HepG2 (cell line): Measurements from ENCODE around the gene CMTM2. TPM values are rescaled to one million over a fixed set of nuclear protein-coding genes. Genes with fewer than 3 reads are reported as not detected.
A peak's percentile ranks its signal among the peaks of the same experiment; 100 is the strongest.

Experiments used
- ATM ChIP-seq: fragments of 450-650 bp; IDR thresholded peaks from 2 replicates; pipeline ENCODE4 v1.7.1; 2017; ENCODE audit warnings: mild to moderate bottlenecking, borderline replicate concordance
- CENPT ChIP-seq: sonication (generic); formaldehyde crosslinking; IDR thresholded peaks from 2 replicates; pipeline ENCODE4 v1.8.0; 2022; ENCODE audit warnings: low read depth, mild to moderate bottlenecking, moderate library complexity, missing genetic modification reagents
- ERF ChIP-seq: IDR thresholded peaks from 2 replicates; pipeline ENCODE4 v1.6.1; 2018; ENCODE audit warnings: missing biosample characterization, missing genetic modification reagents
- MAFG ChIP-seq: sonication (generic); formaldehyde crosslinking; IDR thresholded peaks from 2 replicates; pipeline ENCODE4 v1.5.1; 2020; ENCODE audit warnings: mild to moderate bottlenecking, missing genetic modification reagents
- SIX4 ChIP-seq: sonication (generic); formaldehyde crosslinking; IDR thresholded peaks from 2 replicates; pipeline ENCODE4 v1.4.0; 2020; ENCODE audit warnings: missing genetic modification reagents
- SMAD3 ChIP-seq: sonication (generic); formaldehyde crosslinking; IDR thresholded peaks from 2 replicates; pipeline ENCODE4 v1.4.0; 2020; ENCODE audit warnings: missing genetic modification reagents
- SOX6 ChIP-seq, 2 experiments: fragments of 450-650 bp in 1 of 2; sonication (generic) in 1 of 2; formaldehyde crosslinking in 1 of 2; IDR thresholded peaks; 2 replicates each; pipeline versions ENCODE4 v1.4.0 to v1.6.1; 2017 to 2020; ENCODE audit warnings: antibody characterized with exemption in 1 of 2, mild to moderate bottlenecking in 1 of 2, missing genetic modification reagents in 1 of 2
- STAG1 ChIP-seq: sonication (generic); formaldehyde crosslinking; IDR thresholded peaks from 2 replicates; pipeline ENCODE4 v1.4.0; 2020; ENCODE audit warnings: missing genetic modification reagents
- TGIF2 ChIP-seq: IDR thresholded peaks from 2 replicates; pipeline ENCODE4 v1.6.1; 2016; ENCODE audit warnings: control low read depth, missing compliant biosample characterization
- ZNF251 ChIP-seq: sonication (generic); formaldehyde crosslinking; IDR thresholded peaks from 2 replicates; pipeline ENCODE4 v1.9.0; 2021; ENCODE audit warnings: mild to moderate bottlenecking, missing genetic modification reagents
- ZNF30 ChIP-seq: sonication (generic); formaldehyde crosslinking; IDR thresholded peaks from 2 replicates; pipeline ENCODE4 v1.5.0; 2020; ENCODE audit warnings: mild to moderate bottlenecking, missing genetic modification reagents
- polyA plus RNA-seq, 8 experiments: library from polyadenylated mRNA; depleted of rRNA in 3 of 8; stranded (reverse) in 7 of 8; unstranded in 1 of 8; fragments of >200 nt; fragmentation: Illumina TruSeq in 4 of 8; extraction: Trizol in 4 of 8; gene quantifications; 2 replicates each; pipeline versions ENCODE4 v1.2.1 to v1.2.3, GENCODE V29; 2011 to 2016; ENCODE audit warnings: low read depth in 4 of 8, missing spikeins in 1 of 8, mixed read lengths in 1 of 8; ENCODE audit not compliant: insufficient read depth in 1 of 8
- total RNA-seq, 5 experiments: library from RNA; depleted of rRNA; stranded (reverse); fragments of >200 nt; fragmentation: Illumina TruSeq; extraction: Trizol; gene quantifications; 2 replicates each; pipeline ENCODE4 v1.2.3, GENCODE V29; 2016; ENCODE audit warnings: low read depth in 1 of 5
- TF ChIP-seq, protein P1 (sequence below): IDR thresholded peaks from 2 replicates; pipeline ENCODE4 v1.6.1; 2016; ENCODE audit warnings: low read depth, missing genetic modification reagents, missing compliant biosample characterization
- TF ChIP-seq, protein P2 (sequence below): IDR thresholded peaks from 2 replicates; pipeline ENCODE4 v1.6.1; 2016; ENCODE audit warnings: missing compliant biosample characterization, missing genetic modification reagents, borderline replicate concordance
- TF ChIP-seq, protein P3 (sequence below): sonication (generic); formaldehyde crosslinking; IDR thresholded peaks from 2 replicates; pipeline ENCODE4 v1.9.0; 2021; ENCODE audit warnings: missing genetic modification reagents, borderline replicate concordance
- TF ChIP-seq, protein P4 (sequence below): sonication (generic); formaldehyde crosslinking; IDR thresholded peaks from 2 replicates; pipeline ENCODE4 v1.5.1; 2020; ENCODE audit warnings: missing genetic modification reagents, mild to moderate bottlenecking, borderline replicate concordance
- TF ChIP-seq, protein P5 (sequence below): IDR thresholded peaks from 2 replicates; pipeline ENCODE4 v1.6.1; 2018; ENCODE audit warnings: missing genetic modification reagents, mild to moderate bottlenecking, missing compliant biosample characterization

Gene CMTM2
- total and polyA plus RNA-seq, 2 of the 13 experiments (the other 11 are each of a cell fraction or from before 2014, with no cell fraction given): not detected

DNA sequence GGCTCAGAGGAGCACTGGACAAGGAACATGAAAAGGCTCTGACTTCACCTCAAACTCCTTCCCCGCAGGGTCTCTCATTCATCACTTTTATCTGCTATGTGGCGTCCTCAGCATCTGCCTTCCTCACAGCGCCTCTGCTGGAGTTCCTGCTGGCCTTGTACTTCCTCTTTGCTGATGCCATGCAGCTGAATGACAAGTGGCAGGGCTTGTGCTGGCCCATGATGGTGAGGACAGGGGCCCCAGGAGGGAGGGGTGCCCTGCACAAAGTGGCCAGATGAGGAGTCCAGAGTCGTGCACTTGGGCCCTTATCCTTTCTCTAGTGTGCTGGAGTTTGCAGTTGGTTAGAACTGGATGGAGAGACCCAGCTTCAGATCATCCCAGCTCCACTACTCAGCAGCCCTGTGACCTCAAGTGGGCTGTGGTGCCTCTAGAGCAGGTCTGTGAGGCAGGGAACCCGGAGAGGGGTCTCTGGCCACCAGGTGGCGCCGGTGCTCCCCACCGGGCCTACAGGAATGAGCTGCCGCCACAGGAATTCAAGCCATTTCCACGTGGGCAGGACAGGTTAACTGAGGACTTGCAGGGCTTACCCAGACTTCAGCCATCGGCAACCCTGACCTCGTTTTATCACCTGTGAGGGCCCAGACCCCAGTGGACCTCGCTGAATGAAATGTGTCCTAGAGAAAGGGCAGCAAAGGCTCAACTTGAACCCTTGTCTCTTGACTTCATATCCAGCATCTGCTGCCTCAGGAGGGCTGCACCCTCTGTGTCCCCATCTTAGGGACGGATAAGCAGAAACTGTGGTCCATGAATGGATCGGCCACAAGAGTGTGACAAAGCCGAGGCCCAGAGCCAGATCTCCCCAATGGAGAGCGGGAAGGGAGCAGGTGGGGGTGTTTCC lies 29.2 kb downstream of the CMTM2 start (continued):
- TF ChIP-seq SIX4 (no peak), STAG1 (CRISPR knock-in tag) (peak; percentile 84), ZNF30 (CRISPR knock-in tag) (no peak), ZNF251 (CRISPR knock-in tag) (no peak), SMAD3 (CRISPR knock-in tag) (peak; percentile 71; the same call in 1 of the 2 replicates), TGIF2 (CRISPR knock-in tag) (peak; percentile 73; the same call in 1 of the 2 replicates), MAFG (CRISPR knock-in tag) (no peak), ERF (CRISPR knock-in tag) (peak; percentile 95), ATM (no peak), SOX6 (IDR thresholded peaks at IDR 0.05) (no peak), SOX6 (CRISPR knock-in tag; IDR thresholded peaks at IDR 0.05) (peak; percentile 76), CENPT (CRISPR knock-in tag) (no peak)
- TF ChIP-seq, protein P1, sequence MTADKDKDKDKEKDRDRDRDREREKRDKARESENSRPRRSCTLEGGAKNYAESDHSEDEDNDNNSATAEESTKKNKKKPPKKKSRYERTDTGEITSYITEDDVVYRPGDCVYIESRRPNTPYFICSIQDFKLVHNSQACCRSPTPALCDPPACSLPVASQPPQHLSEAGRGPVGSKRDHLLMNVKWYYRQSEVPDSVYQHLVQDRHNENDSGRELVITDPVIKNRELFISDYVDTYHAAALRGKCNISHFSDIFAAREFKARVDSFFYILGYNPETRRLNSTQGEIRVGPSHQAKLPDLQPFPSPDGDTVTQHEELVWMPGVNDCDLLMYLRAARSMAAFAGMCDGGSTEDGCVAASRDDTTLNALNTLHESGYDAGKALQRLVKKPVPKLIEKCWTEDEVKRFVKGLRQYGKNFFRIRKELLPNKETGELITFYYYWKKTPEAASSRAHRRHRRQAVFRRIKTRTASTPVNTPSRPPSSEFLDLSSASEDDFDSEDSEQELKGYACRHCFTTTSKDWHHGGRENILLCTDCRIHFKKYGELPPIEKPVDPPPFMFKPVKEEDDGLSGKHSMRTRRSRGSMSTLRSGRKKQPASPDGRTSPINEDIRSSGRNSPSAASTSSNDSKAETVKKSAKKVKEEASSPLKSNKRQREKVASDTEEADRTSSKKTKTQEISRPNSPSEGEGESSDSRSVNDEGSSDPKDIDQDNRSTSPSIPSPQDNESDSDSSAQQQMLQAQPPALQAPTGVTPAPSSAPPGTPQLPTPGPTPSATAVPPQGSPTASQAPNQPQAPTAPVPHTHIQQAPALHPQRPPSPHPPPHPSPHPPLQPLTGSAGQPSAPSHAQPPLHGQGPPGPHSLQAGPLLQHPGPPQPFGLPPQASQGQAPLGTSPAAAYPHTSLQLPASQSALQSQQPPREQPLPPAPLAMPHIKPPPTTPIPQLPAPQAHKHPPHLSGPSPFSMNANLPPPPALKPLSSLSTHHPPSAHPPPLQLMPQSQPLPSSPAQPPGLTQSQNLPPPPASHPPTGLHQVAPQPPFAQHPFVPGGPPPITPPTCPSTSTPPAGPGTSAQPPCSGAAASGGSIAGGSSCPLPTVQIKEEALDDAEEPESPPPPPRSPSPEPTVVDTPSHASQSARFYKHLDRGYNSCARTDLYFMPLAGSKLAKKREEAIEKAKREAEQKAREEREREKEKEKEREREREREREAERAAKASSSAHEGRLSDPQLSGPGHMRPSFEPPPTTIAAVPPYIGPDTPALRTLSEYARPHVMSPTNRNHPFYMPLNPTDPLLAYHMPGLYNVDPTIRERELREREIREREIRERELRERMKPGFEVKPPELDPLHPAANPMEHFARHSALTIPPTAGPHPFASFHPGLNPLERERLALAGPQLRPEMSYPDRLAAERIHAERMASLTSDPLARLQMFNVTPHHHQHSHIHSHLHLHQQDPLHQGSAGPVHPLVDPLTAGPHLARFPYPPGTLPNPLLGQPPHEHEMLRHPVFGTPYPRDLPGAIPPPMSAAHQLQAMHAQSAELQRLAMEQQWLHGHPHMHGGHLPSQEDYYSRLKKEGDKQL (CRISPR knock-in tag): peak; percentile 36; the same call in 1 of the 2 replicates
- TF ChIP-seq, protein P2, sequence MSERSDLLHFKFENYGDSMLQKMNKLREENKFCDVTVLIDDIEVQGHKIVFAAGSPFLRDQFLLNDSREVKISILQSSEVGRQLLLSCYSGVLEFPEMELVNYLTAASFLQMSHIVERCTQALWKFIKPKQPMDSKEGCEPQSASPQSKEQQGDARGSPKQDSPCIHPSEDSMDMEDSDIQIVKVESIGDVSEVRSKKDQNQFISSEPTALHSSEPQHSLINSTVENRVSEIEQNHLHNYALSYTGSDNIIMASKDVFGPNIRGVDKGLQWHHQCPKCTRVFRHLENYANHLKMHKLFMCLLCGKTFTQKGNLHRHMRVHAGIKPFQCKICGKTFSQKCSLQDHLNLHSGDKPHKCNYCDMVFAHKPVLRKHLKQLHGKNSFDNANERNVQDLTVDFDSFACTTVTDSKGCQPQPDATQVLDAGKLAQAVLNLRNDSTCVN (CRISPR knock-in tag): peak; percentile 81; the same call in 1 of the 2 replicates
- TF ChIP-seq, protein P3, sequence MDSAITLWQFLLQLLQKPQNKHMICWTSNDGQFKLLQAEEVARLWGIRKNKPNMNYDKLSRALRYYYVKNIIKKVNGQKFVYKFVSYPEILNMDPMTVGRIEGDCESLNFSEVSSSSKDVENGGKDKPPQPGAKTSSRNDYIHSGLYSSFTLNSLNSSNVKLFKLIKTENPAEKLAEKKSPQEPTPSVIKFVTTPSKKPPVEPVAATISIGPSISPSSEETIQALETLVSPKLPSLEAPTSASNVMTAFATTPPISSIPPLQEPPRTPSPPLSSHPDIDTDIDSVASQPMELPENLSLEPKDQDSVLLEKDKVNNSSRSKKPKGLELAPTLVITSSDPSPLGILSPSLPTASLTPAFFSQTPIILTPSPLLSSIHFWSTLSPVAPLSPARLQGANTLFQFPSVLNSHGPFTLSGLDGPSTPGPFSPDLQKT (CRISPR knock-in tag): no peak
- TF ChIP-seq, protein P4, sequence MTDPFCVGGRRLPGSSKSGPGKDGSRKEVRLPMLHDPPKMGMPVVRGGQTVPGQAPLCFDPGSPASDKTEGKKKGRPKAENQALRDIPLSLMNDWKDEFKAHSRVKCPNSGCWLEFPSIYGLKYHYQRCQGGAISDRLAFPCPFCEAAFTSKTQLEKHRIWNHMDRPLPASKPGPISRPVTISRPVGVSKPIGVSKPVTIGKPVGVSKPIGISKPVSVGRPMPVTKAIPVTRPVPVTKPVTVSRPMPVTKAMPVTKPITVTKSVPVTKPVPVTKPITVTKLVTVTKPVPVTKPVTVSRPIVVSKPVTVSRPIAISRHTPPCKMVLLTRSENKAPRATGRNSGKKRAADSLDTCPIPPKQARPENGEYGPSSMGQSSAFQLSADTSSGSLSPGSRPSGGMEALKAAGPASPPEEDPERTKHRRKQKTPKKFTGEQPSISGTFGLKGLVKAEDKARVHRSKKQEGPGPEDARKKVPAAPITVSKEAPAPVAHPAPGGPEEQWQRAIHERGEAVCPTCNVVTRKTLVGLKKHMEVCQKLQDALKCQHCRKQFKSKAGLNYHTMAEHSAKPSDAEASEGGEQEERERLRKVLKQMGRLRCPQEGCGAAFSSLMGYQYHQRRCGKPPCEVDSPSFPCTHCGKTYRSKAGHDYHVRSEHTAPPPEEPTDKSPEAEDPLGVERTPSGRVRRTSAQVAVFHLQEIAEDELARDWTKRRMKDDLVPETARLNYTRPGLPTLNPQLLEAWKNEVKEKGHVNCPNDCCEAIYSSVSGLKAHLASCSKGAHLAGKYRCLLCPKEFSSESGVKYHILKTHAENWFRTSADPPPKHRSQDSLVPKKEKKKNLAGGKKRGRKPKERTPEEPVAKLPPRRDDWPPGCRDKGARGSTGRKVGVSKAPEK (CRISPR knock-in tag): 0 out of 2 replicates have a peak, but pooled peaks have one; percentile 46
- TF ChIP-seq, protein P5, sequence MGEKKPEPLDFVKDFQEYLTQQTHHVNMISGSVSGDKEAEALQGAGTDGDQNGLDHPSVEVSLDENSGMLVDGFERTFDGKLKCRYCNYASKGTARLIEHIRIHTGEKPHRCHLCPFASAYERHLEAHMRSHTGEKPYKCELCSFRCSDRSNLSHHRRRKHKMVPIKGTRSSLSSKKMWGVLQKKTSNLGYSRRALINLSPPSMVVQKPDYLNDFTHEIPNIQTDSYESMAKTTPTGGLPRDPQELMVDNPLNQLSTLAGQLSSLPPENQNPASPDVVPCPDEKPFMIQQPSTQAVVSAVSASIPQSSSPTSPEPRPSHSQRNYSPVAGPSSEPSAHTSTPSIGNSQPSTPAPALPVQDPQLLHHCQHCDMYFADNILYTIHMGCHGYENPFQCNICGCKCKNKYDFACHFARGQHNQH (CRISPR knock-in tag): peak; percentile 83
